Fibroblast of mammary gland (primary cell): ENCODE measurements around the gene POFUT2.

Experiments
- DNase-seq: peaks from one replicate; pipeline ENCODE4 v3.0.0-alpha.2; 2010; ENCODE audit warnings: low read depth
- H3K4me3 ChIP-seq: 2 replicates; pipeline ENCODE4 v1.5.1; 2011; ENCODE audit warnings: low read depth, mild to moderate bottlenecking, low read length, moderate library complexity; ENCODE audit not compliant: control insufficient read depth
- TF ChIP-seq, protein P1 (sequence below): conservative IDR thresholded peaks from 2 replicates; pipeline ENCODE4 v1.5.1; 2011; ENCODE audit warnings: low read depth, low read length, inconsistent platforms; ENCODE audit not compliant: control insufficient read depth, insufficient read depth

POFUT2 gene

DNA sequence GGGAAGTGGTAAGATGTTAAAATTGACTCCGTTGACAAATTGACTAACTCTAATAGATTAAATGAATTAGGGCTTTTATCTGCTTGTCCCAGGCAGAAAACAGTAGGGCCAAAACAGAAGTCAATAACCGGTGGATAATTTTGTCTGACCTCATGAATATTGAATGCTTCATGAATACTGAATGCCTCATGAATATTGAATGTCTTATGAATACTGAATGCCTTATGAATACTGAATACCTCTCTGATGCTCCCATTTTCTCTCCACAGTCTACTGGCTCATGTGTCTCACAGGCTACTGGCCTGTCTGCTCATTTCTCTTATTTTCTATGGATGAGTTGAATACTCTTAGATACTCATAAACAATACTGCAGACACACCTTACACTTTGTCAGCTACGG lies 56.0 kb downstream of the POFUT2 start:
- TF ChIP-seq, protein P1, sequence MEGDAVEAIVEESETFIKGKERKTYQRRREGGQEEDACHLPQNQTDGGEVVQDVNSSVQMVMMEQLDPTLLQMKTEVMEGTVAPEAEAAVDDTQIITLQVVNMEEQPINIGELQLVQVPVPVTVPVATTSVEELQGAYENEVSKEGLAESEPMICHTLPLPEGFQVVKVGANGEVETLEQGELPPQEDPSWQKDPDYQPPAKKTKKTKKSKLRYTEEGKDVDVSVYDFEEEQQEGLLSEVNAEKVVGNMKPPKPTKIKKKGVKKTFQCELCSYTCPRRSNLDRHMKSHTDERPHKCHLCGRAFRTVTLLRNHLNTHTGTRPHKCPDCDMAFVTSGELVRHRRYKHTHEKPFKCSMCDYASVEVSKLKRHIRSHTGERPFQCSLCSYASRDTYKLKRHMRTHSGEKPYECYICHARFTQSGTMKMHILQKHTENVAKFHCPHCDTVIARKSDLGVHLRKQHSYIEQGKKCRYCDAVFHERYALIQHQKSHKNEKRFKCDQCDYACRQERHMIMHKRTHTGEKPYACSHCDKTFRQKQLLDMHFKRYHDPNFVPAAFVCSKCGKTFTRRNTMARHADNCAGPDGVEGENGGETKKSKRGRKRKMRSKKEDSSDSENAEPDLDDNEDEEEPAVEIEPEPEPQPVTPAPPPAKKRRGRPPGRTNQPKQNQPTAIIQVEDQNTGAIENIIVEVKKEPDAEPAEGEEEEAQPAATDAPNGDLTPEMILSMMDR = no peak
- DNase-seq = no peak
- no peak overlapping the region for H3K4me3 ChIP-seq

DNA sequence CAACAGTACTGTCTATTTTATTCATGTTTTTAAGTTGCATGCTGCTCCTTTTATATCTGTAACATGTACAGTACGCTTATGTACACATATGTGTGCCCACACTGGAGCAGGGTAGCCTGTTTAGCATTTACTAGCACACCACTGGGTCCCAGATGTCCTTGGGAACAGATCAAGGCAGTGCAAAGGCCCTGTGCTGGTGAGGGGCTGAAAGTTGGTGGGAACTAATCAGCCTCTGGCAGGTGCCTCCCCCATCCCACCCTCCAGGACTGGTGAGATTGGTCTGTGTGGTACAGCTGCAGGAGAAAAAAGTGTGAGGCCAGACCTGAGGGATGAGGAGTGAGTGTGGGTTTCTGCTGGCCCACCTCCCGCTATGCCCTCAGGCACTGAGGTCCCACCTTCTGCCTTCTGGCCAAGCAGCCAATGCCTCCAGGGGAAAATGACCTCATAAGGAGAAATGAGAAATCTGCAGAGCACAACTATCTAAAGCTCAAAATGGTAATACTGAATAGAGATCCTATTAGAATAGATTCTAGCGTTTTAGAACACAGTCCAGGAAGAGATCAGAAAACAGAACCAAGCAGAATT lies 58.9 kb downstream of the POFUT2 start:
- TF ChIP-seq, protein P1 = no peak
- no peak overlapping the region for H3K4me3 ChIP-seq
- no peak for DNase-seq

DNA sequence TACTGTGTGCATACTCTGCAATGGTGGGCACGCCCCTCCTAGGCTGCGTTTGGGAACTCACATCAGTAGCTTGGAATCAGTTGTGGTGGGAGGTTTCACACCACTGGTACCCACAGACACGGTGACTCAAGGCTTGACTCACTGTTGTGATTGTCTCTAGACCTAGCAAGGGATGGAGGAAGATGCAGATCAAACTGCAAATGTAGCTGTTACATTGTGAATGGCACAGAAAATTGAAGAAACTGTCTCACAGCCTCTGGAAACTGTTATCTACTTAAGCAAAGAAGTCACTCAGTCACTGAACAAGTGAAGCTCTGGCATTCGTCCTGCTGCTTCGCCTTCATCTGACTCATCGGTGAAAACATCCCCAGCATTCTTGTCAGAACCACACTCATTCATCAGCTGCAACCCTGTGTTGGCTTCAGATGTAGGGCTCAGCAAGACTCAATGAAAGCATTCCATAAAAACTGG lies 59.5 kb downstream of the POFUT2 start:
- no peak overlapping the region for H3K4me3 ChIP-seq
- TF ChIP-seq, protein P1 = no peak
- peak; percentile 97 for DNase-seq

DNA sequence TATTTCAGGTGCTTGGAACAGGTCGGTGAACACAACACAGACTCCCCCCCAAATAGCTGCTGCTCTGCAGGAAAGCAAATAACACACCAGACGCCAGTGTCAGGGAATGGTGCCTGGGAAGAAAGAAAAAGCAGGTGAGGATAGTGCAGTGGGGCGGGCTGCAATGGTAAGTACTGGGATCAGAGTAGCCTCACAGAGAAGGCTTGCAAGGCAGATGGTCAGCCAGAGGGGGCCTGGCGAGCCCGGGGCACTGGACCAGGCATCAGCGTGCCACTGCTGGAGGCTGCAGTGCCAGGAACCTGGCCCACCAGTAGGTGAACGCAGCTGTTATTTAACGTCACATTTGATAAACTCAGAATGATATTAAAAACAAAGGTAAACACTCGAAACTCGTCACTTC lies 60.0 kb downstream of the POFUT2 start:
- DNase-seq = no peak
- H3K4me3 ChIP-seq = no peak overlapping the region

DNA sequence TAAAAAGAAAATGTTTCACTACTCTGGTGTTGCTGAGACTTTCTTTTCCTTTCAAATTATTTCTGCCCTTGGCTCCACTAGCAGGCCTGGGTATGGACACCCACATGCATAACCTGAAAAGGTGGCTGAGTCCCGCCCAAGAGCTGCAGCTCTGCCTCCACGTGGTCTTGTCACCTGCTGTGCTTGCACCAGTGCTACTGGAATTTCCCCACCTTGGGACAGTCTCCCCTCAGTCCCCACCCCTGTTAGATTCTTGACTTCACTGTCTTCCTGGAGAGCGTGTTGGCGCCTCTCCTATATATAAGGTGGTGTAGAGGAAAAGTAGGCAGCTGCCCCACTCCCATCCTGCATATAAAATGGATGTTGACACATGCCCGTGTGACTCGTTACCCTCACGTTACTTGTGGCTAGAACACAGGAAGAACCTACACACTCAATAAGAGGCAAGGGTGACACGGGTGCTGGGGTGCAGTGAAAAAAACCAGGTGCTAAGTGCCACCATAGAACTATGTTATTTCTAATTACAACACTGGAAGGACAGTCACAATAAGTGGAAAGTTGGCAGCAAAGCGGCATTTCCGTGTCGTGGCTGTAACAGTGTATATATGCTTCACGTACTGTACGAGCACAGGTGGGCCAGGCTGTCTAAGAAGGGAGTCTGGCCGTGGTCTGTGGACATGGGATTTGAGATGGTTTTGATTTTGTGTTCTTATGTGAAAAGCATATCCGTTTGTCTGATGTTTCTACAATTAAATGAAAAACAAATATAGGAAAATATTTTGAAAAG lies 61.0 kb downstream of the POFUT2 start:
- TF ChIP-seq, protein P1 = no peak
- no peak overlapping the region for H3K4me3 ChIP-seq
- DNase-seq = peak; percentile 37

More for the DNA sequence above, 60.0 kb downstream of the POFUT2 start:
- TF ChIP-seq, protein P1 = no peak

DNA sequence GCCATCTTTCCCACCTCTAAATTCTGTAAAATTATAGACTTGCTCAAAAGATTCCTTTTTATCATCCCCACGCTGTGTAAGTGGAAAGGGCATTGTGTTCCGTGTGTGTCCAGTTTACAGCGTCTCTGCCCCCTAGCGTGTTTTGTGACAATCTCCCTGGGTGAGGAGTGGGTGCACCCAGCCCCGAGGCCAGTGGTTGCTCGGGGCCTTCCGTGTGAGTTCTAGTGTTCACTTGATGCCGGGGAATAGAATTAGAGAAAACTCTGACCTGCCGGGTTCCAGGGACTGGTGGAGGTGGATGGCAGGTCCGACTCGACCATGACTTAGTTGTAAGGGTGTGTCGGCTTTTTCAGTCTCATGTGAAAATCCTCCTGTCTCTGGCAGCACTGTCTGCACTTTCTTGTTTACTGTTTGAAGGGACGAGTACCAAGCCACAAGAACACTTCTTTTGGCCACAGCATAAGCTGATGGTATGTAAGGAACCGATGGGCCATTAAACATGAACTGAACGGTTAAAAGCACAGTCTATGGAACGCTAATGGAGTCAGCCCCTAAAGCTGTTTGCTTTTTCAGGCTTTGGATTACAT lies 61.9 kb downstream of the POFUT2 start:
- no peak overlapping the region for H3K4me3 ChIP-seq
- TF ChIP-seq, protein P1 = no peak
- DNase-seq = no peak
